Liver (tissue), 9 donors: ENCODE data around the gene FAM219A. TPM values are rescaled to one million over a fixed set of nuclear protein-coding genes. Genes with fewer than 3 reads are reported as not detected.

Experiments used
- DNase-seq: peaks from one replicate; pipeline ENCODE4 v3.0.0-alpha.2; 2017; ENCODE audit warnings: low spot score
- H3K27ac ChIP-seq, 2 donors: one replicate each; pipeline ENCODE4 v1.7.0; 2013; ENCODE audit warnings: inconsistent platforms in 2 of 2, low read length in 2 of 2, control low read depth in 1 of 2, low read depth in 1 of 2, mild to moderate bottlenecking in 1 of 2
- H3K27me3 ChIP-seq, 4 donors: one replicate each; pipeline versions ENCODE4 v1.6.1 to v1.7.0; 2013; ENCODE audit warnings: low read length in 3 of 4, inconsistent platforms in 1 of 4, mild to moderate bottlenecking in 1 of 4, moderate library complexity in 1 of 4; ENCODE audit not compliant: control insufficient read depth in 4 of 4, insufficient read depth in 4 of 4
- H3K36me3 ChIP-seq, 4 donors: one replicate each; pipeline versions ENCODE4 v1.6.1 to v1.7.0; 2013; ENCODE audit warnings: low read length in 3 of 4, mild to moderate bottlenecking in 3 of 4, low read depth in 1 of 4, moderate library complexity in 1 of 4; ENCODE audit not compliant: control insufficient read depth in 4 of 4, insufficient read depth in 3 of 4
- H3K4me1 ChIP-seq, 4 donors: one replicate each; pipeline versions ENCODE4 v1.6.1 to v1.7.0; 2013; ENCODE audit warnings: low read length in 3 of 4, mild to moderate bottlenecking in 3 of 4, moderate library complexity in 1 of 4; ENCODE audit not compliant: control insufficient read depth in 4 of 4, insufficient read depth in 4 of 4
- H3K4me3 ChIP-seq, 3 donors: one replicate each; pipeline versions ENCODE4 v1.6.1 to v1.7.0; 2013; ENCODE audit warnings: low read length in 3 of 3, control low read depth in 1 of 3, low read depth in 1 of 3, mild to moderate bottlenecking in 1 of 3
- H3K9ac ChIP-seq, 2 donors: one replicate each; pipeline ENCODE4 v1.7.0; 2013; ENCODE audit warnings: low read length in 2 of 2, mild to moderate bottlenecking in 2 of 2, moderate library complexity in 2 of 2, control low read depth in 1 of 2, low read depth in 1 of 2
- H3K9me3 ChIP-seq, 4 donors: one replicate each; pipeline versions ENCODE4 v1.6.1 to v1.7.0; 2013; ENCODE audit warnings: low read length in 3 of 4; ENCODE audit not compliant: control insufficient read depth in 4 of 4
- CTCF ChIP-seq: fragments of 150-350 bp; IDR thresholded peaks from 2 replicates; pipeline ENCODE4 v1.5.1; 2017; ENCODE audit warnings: improper control_type of control experiment, low read depth, low read length; ENCODE audit not compliant: missing input control
- EGR1 ChIP-seq, 2 donors: IDR thresholded peaks; 2 replicates each; pipeline ENCODE4 v1.6.1; 2016 to 2018; ENCODE audit warnings: antibody characterized with exemption in 2 of 2, low read depth in 2 of 2
- FOXA1 ChIP-seq: IDR thresholded peaks from 2 replicates; pipeline ENCODE4 v1.6.1; 2016; ENCODE audit warnings: antibody characterized with exemption
- FOXA2 ChIP-seq: IDR thresholded peaks from 2 replicates; pipeline ENCODE4 v1.6.1; 2016; ENCODE audit warnings: antibody characterized with exemption
- GABPA ChIP-seq, 2 donors: IDR thresholded peaks in 1 of 2; conservative IDR thresholded peaks in 1 of 2; 2 replicates each; pipeline ENCODE4 v1.6.1; 2016; ENCODE audit warnings: antibody characterized with exemption in 2 of 2, mild to moderate bottlenecking in 1 of 2, moderate library complexity in 1 of 2
- HNF4A ChIP-seq, 2 donors: conservative IDR thresholded peaks; 2 replicates each; pipeline ENCODE4 v1.6.1; 2016; ENCODE audit warnings: antibody characterized with exemption in 2 of 2, mild to moderate bottlenecking in 2 of 2
- HNF4G ChIP-seq: IDR thresholded peaks from 2 replicates; pipeline ENCODE4 v1.6.1; 2016; ENCODE audit warnings: antibody characterized with exemption
- JUND ChIP-seq, 2 donors: IDR thresholded peaks; 2 replicates each; pipeline ENCODE4 v1.6.1; 2016; ENCODE audit warnings: antibody characterized with exemption in 2 of 2
- NR2F2 ChIP-seq: IDR thresholded peaks from 2 replicates; pipeline ENCODE4 v1.6.1; 2016; ENCODE audit warnings: antibody characterized with exemption
- RAD21 ChIP-seq, 2 donors: IDR thresholded peaks; 2 replicates each; pipeline ENCODE4 v1.6.1; 2016; ENCODE audit warnings: antibody characterized with exemption in 2 of 2, mild to moderate bottlenecking in 2 of 2
- RXRA ChIP-seq, 2 donors: IDR thresholded peaks; 2 replicates each; pipeline ENCODE4 v1.6.1; 2017 to 2018; ENCODE audit warnings: antibody characterized with exemption in 2 of 2, mild to moderate bottlenecking in 1 of 2
- TAF1 ChIP-seq: conservative IDR thresholded peaks from 2 replicates; pipeline ENCODE4 v1.6.1; 2016; ENCODE audit warnings: antibody characterized with exemption, mild to moderate bottlenecking
- YY1 ChIP-seq: IDR thresholded peaks from 2 replicates; pipeline ENCODE4 v1.6.1; 2016; ENCODE audit warnings: antibody characterized with exemption, mild to moderate bottlenecking
- ZBTB33 ChIP-seq: IDR thresholded peaks from 2 replicates; pipeline ENCODE4 v1.6.1; 2016; ENCODE audit warnings: antibody characterized with exemption
- WGBS: extraction: QIAGEN DNeasy Blood & Tissue Kit; methylation state at CpG from one replicate; pipeline ENCODE4 v1.1.7; 2013; 5-methylcytosine and 5-hydroxymethylcytosine counted together
- polyA plus RNA-seq, 2 donors: library from polyadenylated mRNA; stranded (reverse) in 1 of 2; unstranded in 1 of 2; fragments of 200-250 nt in 1 of 2; fragments of >200 nt in 1 of 2; fragmentation: Nextera tagmentation in 1 of 2; extraction: Ambion mirVana in 1 of 2; gene quantifications; one replicate each; pipeline versions ENCODE4 v1.2.1 to v1.2.3, GENCODE V29; 2013 to 2015
- total RNA-seq, 2 donors: library from RNA; depleted of rRNA; stranded (reverse); fragments of >200 nt; gene quantifications; one replicate each; pipeline ENCODE4 v1.2.3, GENCODE V29; 2014
- TF ChIP-seq, protein P1 (sequence below): IDR thresholded peaks from 2 replicates; pipeline ENCODE4 v1.6.1; 2016; ENCODE audit warnings: antibody characterized with exemption
- TF ChIP-seq, protein P2 (sequence below): IDR thresholded peaks from 2 replicates; pipeline ENCODE4 v1.6.1; 2016; ENCODE audit warnings: antibody characterized with exemption, mild to moderate bottlenecking
- TF ChIP-seq, protein P3 (sequence below): IDR thresholded peaks from 2 replicates; pipeline ENCODE4 v1.6.1; 2016; ENCODE audit warnings: antibody characterized with exemption
- donor health status: healthy.
- donor health status: healthy.
- donor health status: healthy.
- donor health status: healthy.
- donor health status: healthy.

FAM219A gene
- total and polyA plus RNA-seq, 4 donors, result 1.6 to 3.6 (median 2.4) TPM

DNA sequence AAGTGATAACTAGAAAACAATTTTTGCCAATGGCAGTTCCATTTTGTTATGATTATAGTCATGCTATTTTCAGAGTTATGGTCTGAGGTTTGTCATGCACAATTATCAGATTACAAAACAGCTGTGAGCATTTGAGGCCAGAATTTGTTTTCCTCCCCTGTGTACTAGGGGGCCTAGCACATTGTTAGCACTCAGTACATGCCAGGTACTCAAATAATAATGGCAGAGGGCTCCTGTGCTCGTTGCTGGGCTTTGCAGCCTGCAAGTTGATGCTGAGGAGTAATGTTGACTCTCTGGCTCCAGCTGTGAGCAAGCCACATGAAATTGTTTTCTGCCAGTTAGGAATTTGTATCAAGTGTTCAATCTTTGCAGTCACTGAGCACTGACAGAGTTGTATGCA is 7.1 kb upstream of the FAM219A start:
- Histone ChIP-seq H3K4me1 (peaks cover 0 to 8% (median 5%) of the 10 kb centered on the region in 4 donors), H3K9me3 (no peaks in the 10 kb centered on the region), H3K9ac (no peak overlapping the region), H3K27me3 (no peaks in the 10 kb centered on the region), H3K27ac (no peak overlapping the region), H3K36me3 (no peaks in the 10 kb centered on the region), H3K4me3 (no peak overlapping the region)
- 35% methylated on average over 1 of the region's 1 CpG for WGBS
- TF ChIP-seq, protein P1, sequence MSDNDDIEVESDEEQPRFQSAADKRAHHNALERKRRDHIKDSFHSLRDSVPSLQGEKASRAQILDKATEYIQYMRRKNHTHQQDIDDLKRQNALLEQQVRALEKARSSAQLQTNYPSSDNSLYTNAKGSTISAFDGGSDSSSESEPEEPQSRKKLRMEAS, result no peak
- TF ChIP-seq ZBTB33 (no peak), RXRA (IDR thresholded peaks at IDR 0.05) (no peak), YY1 (no peak), RAD21 (IDR thresholded peaks at IDR 0.05) (no peak), JUND (IDR thresholded peaks at IDR 0.05) (no peak), HNF4A (conservative IDR thresholded peaks at IDR 0.05) (no peak), NR2F2 (no peak), HNF4G (no peak), CTCF (no peak), EGR1 (IDR thresholded peaks at IDR 0.05; ENCODE audit: low read depth in 2 of 2) (no peak), TAF1 (no peak), GABPA (IDR thresholded peaks at IDR 0.05 in 1 of 2, conservative IDR thresholded peaks at IDR 0.05 in 1 of 2) (no peak), FOXA1 (no peak)
- TF ChIP-seq, protein P2, sequence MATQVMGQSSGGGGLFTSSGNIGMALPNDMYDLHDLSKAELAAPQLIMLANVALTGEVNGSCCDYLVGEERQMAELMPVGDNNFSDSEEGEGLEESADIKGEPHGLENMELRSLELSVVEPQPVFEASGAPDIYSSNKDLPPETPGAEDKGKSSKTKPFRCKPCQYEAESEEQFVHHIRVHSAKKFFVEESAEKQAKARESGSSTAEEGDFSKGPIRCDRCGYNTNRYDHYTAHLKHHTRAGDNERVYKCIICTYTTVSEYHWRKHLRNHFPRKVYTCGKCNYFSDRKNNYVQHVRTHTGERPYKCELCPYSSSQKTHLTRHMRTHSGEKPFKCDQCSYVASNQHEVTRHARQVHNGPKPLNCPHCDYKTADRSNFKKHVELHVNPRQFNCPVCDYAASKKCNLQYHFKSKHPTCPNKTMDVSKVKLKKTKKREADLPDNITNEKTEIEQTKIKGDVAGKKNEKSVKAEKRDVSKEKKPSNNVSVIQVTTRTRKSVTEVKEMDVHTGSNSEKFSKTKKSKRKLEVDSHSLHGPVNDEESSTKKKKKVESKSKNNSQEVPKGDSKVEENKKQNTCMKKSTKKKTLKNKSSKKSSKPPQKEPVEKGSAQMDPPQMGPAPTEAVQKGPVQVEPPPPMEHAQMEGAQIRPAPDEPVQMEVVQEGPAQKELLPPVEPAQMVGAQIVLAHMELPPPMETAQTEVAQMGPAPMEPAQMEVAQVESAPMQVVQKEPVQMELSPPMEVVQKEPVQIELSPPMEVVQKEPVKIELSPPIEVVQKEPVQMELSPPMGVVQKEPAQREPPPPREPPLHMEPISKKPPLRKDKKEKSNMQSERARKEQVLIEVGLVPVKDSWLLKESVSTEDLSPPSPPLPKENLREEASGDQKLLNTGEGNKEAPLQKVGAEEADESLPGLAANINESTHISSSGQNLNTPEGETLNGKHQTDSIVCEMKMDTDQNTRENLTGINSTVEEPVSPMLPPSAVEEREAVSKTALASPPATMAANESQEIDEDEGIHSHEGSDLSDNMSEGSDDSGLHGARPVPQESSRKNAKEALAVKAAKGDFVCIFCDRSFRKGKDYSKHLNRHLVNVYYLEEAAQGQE, result no peak
- TF ChIP-seq, protein P3, sequence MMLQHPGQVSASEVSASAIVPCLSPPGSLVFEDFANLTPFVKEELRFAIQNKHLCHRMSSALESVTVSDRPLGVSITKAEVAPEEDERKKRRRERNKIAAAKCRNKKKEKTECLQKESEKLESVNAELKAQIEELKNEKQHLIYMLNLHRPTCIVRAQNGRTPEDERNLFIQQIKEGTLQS, result no peak
- DNase-seq, result no peak

DNA sequence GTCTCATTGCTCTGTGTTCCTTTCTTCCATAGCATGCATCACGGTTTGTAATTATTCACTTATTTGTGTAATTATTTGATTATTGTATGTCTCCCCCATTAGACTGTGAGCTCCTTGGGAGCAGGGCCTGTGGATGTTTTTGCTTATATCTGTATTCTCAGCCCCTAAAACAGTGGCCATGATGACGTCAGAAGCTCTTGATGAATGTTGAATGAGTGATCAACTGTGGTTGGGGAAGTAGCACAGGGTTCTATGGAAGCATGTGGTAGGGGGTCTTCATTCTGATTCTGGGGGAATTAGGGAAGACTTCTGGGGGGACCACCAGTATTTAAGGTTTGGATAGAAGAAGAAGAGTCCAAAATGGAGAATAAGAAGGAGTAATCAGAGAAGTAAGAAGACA is 6.2 kb upstream of the FAM219A start:
- H3K36me3 ChIP-seq, result no peaks in the 10 kb centered on the region
- H3K27ac ChIP-seq, result no peak overlapping the region
- H3K9ac ChIP-seq, result no peak overlapping the region
- no peaks in the 10 kb centered on the region for H3K27me3 ChIP-seq
- H3K9me3 ChIP-seq, result no peaks in the 10 kb centered on the region
- no peak overlapping the region for H3K4me3 ChIP-seq
- 88% methylated on average over 2 of the region's 2 CpGs for WGBS
- no peak for DNase-seq
- peaks cover 0 to 8% (median 5%) of the 10 kb centered on the region in 4 donors for H3K4me1 ChIP-seq
- TF ChIP-seq NR2F2 (no peak), TAF1 (no peak), HNF4G (no peak), CTCF (no peak), JUND (IDR thresholded peaks at IDR 0.05) (no peak), FOXA1 (no peak), YY1 (no peak), EGR1 (IDR thresholded peaks at IDR 0.05; ENCODE audit: low read depth in 2 of 2) (no peak), RAD21 (IDR thresholded peaks at IDR 0.05) (no peak), FOXA2 (no peak), HNF4A (conservative IDR thresholded peaks at IDR 0.05) (no peak), RXRA (IDR thresholded peaks at IDR 0.05) (no peak)
- TF ChIP-seq, protein P2, result no peak
- TF ChIP-seq, protein P1, result no peak
